ENCODE measurements around the gene MATN3.
A peak's percentile ranks its signal among the peaks of the same experiment; 100 is the strongest.

MATN3 gene

GRCh38 chr2:19955544-19956422 lies 56.7 kb downstream of the MATN3 start:
- H2AFZ ChIP-seq (ENCODE audit: insufficient read depth, low read length, poor library complexity) = no peak overlapping the region
- no peak overlapping the region for H3K18ac ChIP-seq (ENCODE audit: low read length)
- H2AK5ac ChIP-seq (ENCODE audit: low read length) = no peak overlapping the region
- H4K12ac ChIP-seq (ENCODE audit: low read depth, low read length) = no peak overlapping the region
- no peak overlapping the region for H3K14ac ChIP-seq (ENCODE audit: low read length)
- no peak overlapping the region for H2BK120ac ChIP-seq (ENCODE audit: insufficient read depth, low read length, poor library complexity)
- WGBS (ENCODE audit: extremely low coverage, insufficient coverage, insufficient read length) = 100% methylated on average over 2 of the region's 6 CpGs
- H3K9me3 ChIP-seq (ENCODE audit: insufficient read depth, low read depth, low read length) = no peaks in the 10 kb centered on the region
- H4K8ac ChIP-seq (ENCODE audit: low read depth, low read length) = no peak overlapping the region
- no peak overlapping the region for H3K9ac ChIP-seq (ENCODE audit: low read length)
- H3K4me2 ChIP-seq (ENCODE audit: low read length) = no peak overlapping the region
- no peak overlapping the region for H2BK5ac ChIP-seq (ENCODE audit: low read depth, low read length, poor library complexity)
- no peaks in the 10 kb centered on the region for H3K79me1 ChIP-seq (ENCODE audit: low read length)
- DNase-seq = peak; percentile 82 to 92
- no peak overlapping the region for H3K23ac ChIP-seq (ENCODE audit: low read length)
- H3K4ac ChIP-seq (ENCODE audit: low read depth, low read length) = no peak overlapping the region
- H3K4me1 ChIP-seq (ENCODE audit: control insufficient read depth in 1 of 2, insufficient read depth in 2 of 2, low read length in 2 of 2) = no peaks in the 10 kb centered on the region
- H3K27ac ChIP-seq (ENCODE audit: low read depth, low read length) = no peak overlapping the region
- no peak overlapping the region for H3K4me3 ChIP-seq (ENCODE audit: low read depth, low read length)
- no peak overlapping the region for H2BK12ac ChIP-seq (ENCODE audit: low read length)
- no peak overlapping the region for H4K91ac ChIP-seq (ENCODE audit: low read depth, low read length)
- H3K36me3 ChIP-seq (ENCODE audit: control insufficient read depth in 1 of 2, insufficient read depth in 2 of 2, low read length in 2 of 2) = no peaks in the 10 kb centered on the region
- no peaks in the 10 kb centered on the region for H3K79me2 ChIP-seq (ENCODE audit: control insufficient read depth, insufficient read depth, low read length, poor library complexity)
- no peaks in the 10 kb centered on the region for H3K27me3 ChIP-seq (ENCODE audit: insufficient read depth, low read length)

- Histone ChIP-seq H4K91ac (ENCODE audit: low read depth, low read length) (no peak overlapping the region), H3K79me1 (ENCODE audit: low read length) (no peaks in the 10 kb centered on the region), H3K4me2 (ENCODE audit: low read length) (no peak overlapping the region), H3K14ac (ENCODE audit: low read length) (no peak overlapping the region), H3K9ac (ENCODE audit: low read length) (no peak overlapping the region), H2AK5ac (ENCODE audit: low read length) (no peak overlapping the region), H2BK5ac (ENCODE audit: low read depth, low read length, poor library complexity) (no peak overlapping the region), H4K8ac (ENCODE audit: low read depth, low read length) (no peak overlapping the region), H3K27me3 (ENCODE audit: insufficient read depth, low read length) (no peaks in the 10 kb centered on the region), H3K27ac (ENCODE audit: low read depth, low read length) (no peak overlapping the region), H3K18ac (ENCODE audit: low read length) (no peak overlapping the region), H2AFZ (ENCODE audit: insufficient read depth, low read length, poor library complexity) (no peak overlapping the region), H3K23ac (ENCODE audit: low read length) (no peak overlapping the region), H3K79me2 (ENCODE audit: control insufficient read depth, insufficient read depth, low read length, poor library complexity) (no peaks in the 10 kb centered on the region), H3K4me1 (ENCODE audit: control insufficient read depth in 1 of 2, insufficient read depth in 2 of 2, low read length in 2 of 2) (no peaks in the 10 kb centered on the region), H3K4ac (ENCODE audit: low read depth, low read length) (no peak overlapping the region), H3K4me3 (ENCODE audit: low read depth, low read length) (no peak overlapping the region), H4K12ac (ENCODE audit: low read depth, low read length) (no peak overlapping the region), H2BK12ac (ENCODE audit: low read length) (no peak overlapping the region), H2BK120ac (ENCODE audit: insufficient read depth, low read length, poor library complexity) (no peak overlapping the region), H3K9me3 (ENCODE audit: insufficient read depth, low read depth, low read length) (no peaks in the 10 kb centered on the region), H3K36me3 (ENCODE audit: control insufficient read depth in 1 of 2, insufficient read depth in 2 of 2, low read length in 2 of 2) (no peaks in the 10 kb centered on the region)
- DNase-seq = no peak
Measured at GRCh38 chr2:19949071-19949470, 63.4 kb downstream of the MATN3 start.

- WGBS (ENCODE audit: extremely low coverage, insufficient coverage, insufficient read length) = no CpG with 5 or more reads among the region's 4 CpGs
- H3K23ac ChIP-seq (ENCODE audit: low read length) = no peak overlapping the region
- no peak overlapping the region for H2BK120ac ChIP-seq (ENCODE audit: insufficient read depth, low read length, poor library complexity)
Measured at GRCh38 chr2:19947184-19947940, 65.1 kb downstream of the MATN3 start.

GRCh38 chr2:19944205-19944845 lies 68.1 kb downstream of the MATN3 start:
- H2AK5ac ChIP-seq (ENCODE audit: low read length) = no peak overlapping the region
- no peaks in the 10 kb centered on the region for H3K4me1 ChIP-seq (ENCODE audit: control insufficient read depth in 1 of 2, insufficient read depth in 2 of 2, low read length in 2 of 2)
- H3K9ac ChIP-seq (ENCODE audit: low read length) = no peak overlapping the region
- H2BK5ac ChIP-seq (ENCODE audit: low read depth, low read length, poor library complexity) = no peak overlapping the region
- H3K9me3 ChIP-seq (ENCODE audit: insufficient read depth, low read depth, low read length) = no peaks in the 10 kb centered on the region
- WGBS (ENCODE audit: extremely low coverage, insufficient coverage, insufficient read length) = no CpG with 5 or more reads among the region's 2 CpGs
- H2AFZ ChIP-seq (ENCODE audit: insufficient read depth, low read length, poor library complexity) = no peak overlapping the region
- H3K79me2 ChIP-seq (ENCODE audit: control insufficient read depth, insufficient read depth, low read length, poor library complexity) = no peaks in the 10 kb centered on the region
- H3K27ac ChIP-seq (ENCODE audit: low read depth, low read length) = no peak overlapping the region
- no peak overlapping the region for H4K91ac ChIP-seq (ENCODE audit: low read depth, low read length)
- no peak overlapping the region for H3K4ac ChIP-seq (ENCODE audit: low read depth, low read length)
- H3K27me3 ChIP-seq (ENCODE audit: insufficient read depth, low read length) = no peaks in the 10 kb centered on the region
- no peak overlapping the region for H3K14ac ChIP-seq (ENCODE audit: low read length)
- H3K23ac ChIP-seq (ENCODE audit: low read length) = no peak overlapping the region
- H3K36me3 ChIP-seq (ENCODE audit: control insufficient read depth in 1 of 2, insufficient read depth in 2 of 2, low read length in 2 of 2) = no peaks in the 10 kb centered on the region
- no peak overlapping the region for H3K18ac ChIP-seq (ENCODE audit: low read length)
- DNase-seq = no peak
- no peak overlapping the region for H3K4me2 ChIP-seq (ENCODE audit: low read length)
- no peak overlapping the region for H4K8ac ChIP-seq (ENCODE audit: low read depth, low read length)
- H3K79me1 ChIP-seq (ENCODE audit: low read length) = no peaks in the 10 kb centered on the region
- no peak overlapping the region for H3K4me3 ChIP-seq (ENCODE audit: low read depth, low read length)
- H2BK12ac ChIP-seq (ENCODE audit: low read length) = no peak overlapping the region
- no peak overlapping the region for H4K12ac ChIP-seq (ENCODE audit: low read depth, low read length)
- no peak overlapping the region for H2BK120ac ChIP-seq (ENCODE audit: insufficient read depth, low read length, poor library complexity)

More at GRCh38 chr2:19947184-19947940, 65.1 kb downstream of the MATN3 start:
- H3K9ac ChIP-seq (ENCODE audit: low read length) = no peak overlapping the region
- no peak overlapping the region for H4K12ac ChIP-seq (ENCODE audit: low read depth, low read length)
- no peaks in the 10 kb centered on the region for H3K79me2 ChIP-seq (ENCODE audit: control insufficient read depth, insufficient read depth, low read length, poor library complexity)
- no peak for DNase-seq
- no peak overlapping the region for H4K91ac ChIP-seq (ENCODE audit: low read depth, low read length)
- no peak overlapping the region for H3K4ac ChIP-seq (ENCODE audit: low read depth, low read length)
- H3K14ac ChIP-seq (ENCODE audit: low read length) = no peak overlapping the region
- no peak overlapping the region for H3K4me3 ChIP-seq (ENCODE audit: low read depth, low read length)
- H3K79me1 ChIP-seq (ENCODE audit: low read length) = no peaks in the 10 kb centered on the region
- no peak overlapping the region for H2BK12ac ChIP-seq (ENCODE audit: low read length)
- no peak overlapping the region for H3K18ac ChIP-seq (ENCODE audit: low read length)
- no peaks in the 10 kb centered on the region for H3K27me3 ChIP-seq (ENCODE audit: insufficient read depth, low read length)
- H4K8ac ChIP-seq (ENCODE audit: low read depth, low read length) = no peak overlapping the region
- no peak overlapping the region for H3K27ac ChIP-seq (ENCODE audit: low read depth, low read length)
- no peak overlapping the region for H3K4me2 ChIP-seq (ENCODE audit: low read length)
- no peaks in the 10 kb centered on the region for H3K4me1 ChIP-seq (ENCODE audit: control insufficient read depth in 1 of 2, insufficient read depth in 2 of 2, low read length in 2 of 2)
- H2AFZ ChIP-seq (ENCODE audit: insufficient read depth, low read length, poor library complexity) = no peak overlapping the region
- no peaks in the 10 kb centered on the region for H3K9me3 ChIP-seq (ENCODE audit: insufficient read depth, low read depth, low read length)
- H2BK5ac ChIP-seq (ENCODE audit: low read depth, low read length, poor library complexity) = no peak overlapping the region
- H2AK5ac ChIP-seq (ENCODE audit: low read length) = no peak overlapping the region
- H3K36me3 ChIP-seq (ENCODE audit: control insufficient read depth in 1 of 2, insufficient read depth in 2 of 2, low read length in 2 of 2) = no peaks in the 10 kb centered on the region
